K562 (cell line): Measurements from ENCODE around the gene ZBTB8A. TPM values are rescaled to one million over a fixed set of nuclear protein-coding genes. Genes with fewer than 3 reads are reported as not detected.

Experiments used
- ATAC-seq: fragments of 200-7000 bp; cut with Tn5 transposase; 3 replicates; pipeline ENCODE4 v1.9.1; 2020; ENCODE audit warnings: moderate library complexity
- BruUV-seq: library from RNA; stranded (reverse); fragments of 400-500 nt; replicated peaks from 2 replicates; lab custom pipeline; 2021; lab: Mats Ljungman, UMichigan
- CTCF ChIA-PET: fragments of 300-600 bp; formaldehyde crosslinking; extraction: SDS; loops from one replicate; lab custom pipeline; 2021; ENCODE audit warnings: low intra/inter-chr PET ratio; lab: Yijun Ruan, JAX
- POLR2A ChIA-PET: fragments of 300-600, 350-650 bp; sonication (Branson Sonifier 250); formaldehyde crosslinking; extraction: SDS; loops from one replicate; lab custom pipeline; 2021; ENCODE audit warnings: antibody characterized with exemption, inconsistent platforms; lab: Yijun Ruan, JAX
- DNase-seq, 4 experiments: peaks; one replicate each; pipeline versions ENCODE4 v3.0.0 to v3.0.0-alpha.2; 2011 to 2018; ENCODE audit warnings: low spot score in 3 of 4, mixed read lengths in 3 of 4; ENCODE audit errors: extremely low read depth in 1 of 4
- FAIRE-seq: peaks from 2 replicates; lab custom pipeline; 2011; peaks lifted over from hg19 to GRCh38; lab: Jason Lieb, UNC
- H2AFZ ChIP-seq: 2 replicates; pipeline ENCODE4 v1.6.0; 2011; ENCODE audit warnings: low read depth, low read length, control low read depth, inconsistent platforms
- H3K27ac ChIP-seq: fragments of 200-600 bp; 3 replicates; pipeline ENCODE4 v1.8.0; 2011; ENCODE audit warnings: low read depth, mild to moderate bottlenecking, control low read depth, inconsistent platforms, low read length, moderate library complexity, mixed read lengths; ENCODE audit errors: extremely low read depth
- H3K27me3 ChIP-seq, 2 experiments: fragments of 300-600 bp in 1 of 2; 2 replicates in 1 of 2; 3 replicates in 1 of 2; pipeline versions ENCODE4 v1.6.0 to v1.8.0; 2011; ENCODE audit warnings: inconsistent platforms in 2 of 2, low read length in 2 of 2, mild to moderate bottlenecking in 1 of 2, mixed read lengths in 1 of 2, moderate library complexity in 1 of 2; ENCODE audit not compliant: control insufficient read depth in 2 of 2, insufficient read depth in 2 of 2
- H3K36me3 ChIP-seq: fragments of 300-600 bp; 3 replicates; pipeline ENCODE4 v1.8.0; 2011; ENCODE audit warnings: mild to moderate bottlenecking, low read length, inconsistent platforms; ENCODE audit not compliant: control insufficient read depth, insufficient read depth
- H3K4me1 ChIP-seq, 2 experiments: fragments of 200-600 bp in 1 of 2; replicated peaks in 1 of 2; 2 replicates in 1 of 2; 3 replicates in 1 of 2; pipeline versions ENCODE4 v1.5.1 to v1.8.0; 2011; ENCODE audit warnings: inconsistent platforms in 2 of 2, low read length in 2 of 2, mild to moderate bottlenecking in 1 of 2, mixed read lengths in 1 of 2, moderate library complexity in 1 of 2; ENCODE audit not compliant: control insufficient read depth in 2 of 2, insufficient read depth in 2 of 2
- H3K4me2 ChIP-seq: 2 replicates; pipeline ENCODE4 v1.6.1; 2011; ENCODE audit warnings: low read length, control low read depth, inconsistent platforms, mixed read lengths; ENCODE audit not compliant: insufficient read depth
- H3K4me3 ChIP-seq: fragments of 200-600 bp; sonication (generic), shearing (Covaris generic); 2 replicates; pipeline ENCODE4 v1.5.1; 2016; ENCODE audit warnings: control low read depth, inconsistent platforms
- H3K79me2 ChIP-seq: fragments of 200-600 bp; 3 replicates; pipeline ENCODE4 v1.8.0; 2011; ENCODE audit warnings: low read length, inconsistent platforms; ENCODE audit not compliant: control insufficient read depth, insufficient read depth
- H3K9ac ChIP-seq, 2 experiments: 2 replicates each; pipeline versions ENCODE4 v1.6.0 to v1.6.1; 2011; ENCODE audit warnings: low read depth in 2 of 2, low read length in 2 of 2, control low read depth in 1 of 2, inconsistent platforms in 1 of 2, mild to moderate bottlenecking in 1 of 2, mixed read lengths in 1 of 2; ENCODE audit not compliant: insufficient read depth in 1 of 2
- H3K9me1 ChIP-seq: one replicate; pipeline ENCODE4 v1.6.0; 2011; ENCODE audit warnings: inconsistent platforms, mild to moderate bottlenecking, low read length, moderate library complexity; ENCODE audit not compliant: control insufficient read depth, insufficient read depth
- H3K9me3 ChIP-seq: replicated peaks from 2 replicates; pipeline ENCODE4 v1.5.1; 2011; ENCODE audit warnings: low read depth, low read length, inconsistent platforms; ENCODE audit not compliant: control insufficient read depth, insufficient read depth
- H4K20me1 ChIP-seq: replicated peaks from 2 replicates; pipeline ENCODE4 v1.6.1; 2011; ENCODE audit warnings: low read length, inconsistent platforms, mixed read lengths; ENCODE audit not compliant: control insufficient read depth, insufficient read depth
- BCOR ChIP-seq: fragments of 450-650 bp; IDR thresholded peaks from 2 replicates; pipeline ENCODE4 v1.6.1; 2016
- CAMTA2 ChIP-seq: fragments of 250-450 bp; sonication (Bioruptor Pico); conservative IDR thresholded peaks from 2 replicates; pipeline ENCODE4 v1.5.1; 2022
- CBFB ChIP-seq: sonication (generic); formaldehyde crosslinking; IDR thresholded peaks from 2 replicates; pipeline ENCODE4 v1.4.0; 2020; ENCODE audit warnings: mild to moderate bottlenecking, missing genetic modification reagents
- CEBPG ChIP-seq, 3 experiments: fragments of 200-800 bp in 1 of 3; sonication (Bioruptor generic) in 1 of 3; sonication (generic) in 1 of 3; formaldehyde crosslinking in 1 of 3; IDR thresholded peaks in 2 of 3; conservative IDR thresholded peaks in 1 of 3; 2 replicates each; pipeline versions ENCODE4 v1.6.1 to v1.8.0; 2016 to 2022; ENCODE audit warnings: missing compliant biosample characterization in 2 of 3, missing genetic modification characterization in 2 of 3, mild to moderate bottlenecking in 1 of 3, missing genetic modification reagents in 1 of 3
- FOXA3 ChIP-seq, 2 experiments: fragments of 450-650 bp in 1 of 2; sonication (generic) in 1 of 2; formaldehyde crosslinking; IDR thresholded peaks in 1 of 2; conservative IDR thresholded peaks in 1 of 2; 2 replicates each; pipeline versions ENCODE4 v1.4.0 to v1.8.0; 2020 to 2022; ENCODE audit warnings: mild to moderate bottlenecking in 2 of 2, missing genetic modification reagents in 1 of 2
- HNRNPK ChIP-seq: fragments of 200-400 bp; formaldehyde crosslinking; IDR thresholded peaks from one replicate; pipeline ENCODE4 v1.6.1; 2018; ENCODE audit warnings: mild to moderate bottlenecking, low read depth, low read length; ENCODE audit not compliant: poor library complexity, severe bottlenecking
- PTTG1 ChIP-seq: fragments of 450-650 bp; IDR thresholded peaks from 2 replicates; pipeline ENCODE4 v1.6.1; 2016; ENCODE audit warnings: low read depth, mild to moderate bottlenecking, missing genetic modification characterization, missing compliant biosample characterization
- RBBP5 ChIP-seq: fragments of 200-600 bp; sonication (generic); IDR thresholded peaks from 2 replicates; pipeline ENCODE4 v1.6.1; 2012; ENCODE audit warnings: borderline replicate concordance, mild to moderate bottlenecking, low read length, control low read depth, inconsistent platforms; ENCODE audit not compliant: insufficient read depth, poor library complexity, severe bottlenecking
- SFPQ ChIP-seq: fragments of 200-400 bp; formaldehyde crosslinking; IDR thresholded peaks from 2 replicates; pipeline ENCODE4 v1.6.1; 2017; ENCODE audit warnings: mild to moderate bottlenecking, low read depth, low read length, moderate library complexity
- SMARCE1 ChIP-seq: fragments of 450-650 bp; IDR thresholded peaks from 2 replicates; pipeline ENCODE4 v1.7.1; 2016; ENCODE audit warnings: mild to moderate bottlenecking
- TAF1 ChIP-seq: IDR thresholded peaks from 2 replicates; pipeline ENCODE4 v1.6.1; 2011; ENCODE audit warnings: mild to moderate bottlenecking, low read length, moderate library complexity; ENCODE audit not compliant: insufficient read depth, control insufficient read depth, severe bottlenecking; ENCODE audit errors: extremely low read depth
- TOE1 ChIP-seq, 2 experiments: fragments of 450-650 bp in 1 of 2; sonication (generic) in 1 of 2; formaldehyde crosslinking in 1 of 2; IDR thresholded peaks; 2 replicates each; pipeline versions ENCODE4 v1.7.1 to v1.8.0; 2016 to 2022; ENCODE audit warnings: borderline replicate concordance in 2 of 2, mild to moderate bottlenecking in 2 of 2, antibody characterized with exemption in 1 of 2, inconsistent platforms in 1 of 2, low read depth in 1 of 2, missing genetic modification reagents in 1 of 2, moderate library complexity in 1 of 2
- ZNF347 ChIP-seq: fragments of 450-650 bp; formaldehyde crosslinking; IDR thresholded peaks from 2 replicates; pipeline ENCODE4 v1.4.0; 2020; ENCODE audit warnings: low read depth, mild to moderate bottlenecking, moderate library complexity
- ZNF696 ChIP-seq: fragments of 250-450 bp; sonication (Bioruptor Pico); conservative IDR thresholded peaks from 2 replicates; pipeline ENCODE4 v1.4.0; 2020; ENCODE audit warnings: mild to moderate bottlenecking, moderate library complexity
- WGBS: fragments of 100-300 bp; shearing (Covaris generic); methylation state at CpG from one replicate; pipeline ENCODE4 v1.1.6; 2016; ENCODE audit warnings: low coverage, mixed read lengths; ENCODE audit not compliant: insufficient coverage; ENCODE audit errors: missing lambda C conversion rate; 5-methylcytosine and 5-hydroxymethylcytosine counted together
- in situ Hi-C: fragments of 300-500 bp; cut with MboI; formaldehyde crosslinking; loops from 4 replicates; pipeline ENCODE4 v1.15.0; 2018; ENCODE audit warnings: inconsistent platforms, mixed read lengths
- intact Hi-C: fragments of 100-400 bp; cut with micrococcal nuclease; formaldehyde crosslinking; loops from 2 replicates; pipeline ENCODE4 v1.14.2; 2022
- polyA plus RNA-seq, 8 experiments: library from polyadenylated mRNA; depleted of rRNA in 4 of 8; stranded (reverse) in 5 of 8; unstranded in 3 of 8; fragments of >200 nt; fragmentation: Nextera tagmentation in 2 of 8; fragmentation: Illumina TruSeq in 1 of 8; extraction: Ambion mirVana in 2 of 8; extraction: Trizol in 1 of 8; gene quantifications; 2 replicates each; pipeline versions ENCODE4 v1.2.1 to v1.2.3, GENCODE V29; 2011 to 2014; ENCODE audit warnings: inconsistent platforms in 1 of 8, missing spikeins in 1 of 8
- total RNA-seq, 7 experiments: library from RNA; depleted of rRNA in 6 of 7; stranded (reverse); fragments of >200 nt in 6 of 7; fragmentation: Illumina TruSeq in 2 of 7; extraction: Trizol in 2 of 7; gene quantifications; 2 replicates each; pipeline versions ENCODE4 v1.2.1 to v1.2.3, GENCODE V29; 2011 to 2021; ENCODE audit warnings: low replicate concordance in 1 of 7

The ZBTB8A gene
- total and polyA plus RNA-seq, 9 of the 15 experiments (the other 6 are each of a cell fraction or from before 2014, with no cell fraction given): 0.01 to 0.64 (median 0.09) TPM

DNA sequence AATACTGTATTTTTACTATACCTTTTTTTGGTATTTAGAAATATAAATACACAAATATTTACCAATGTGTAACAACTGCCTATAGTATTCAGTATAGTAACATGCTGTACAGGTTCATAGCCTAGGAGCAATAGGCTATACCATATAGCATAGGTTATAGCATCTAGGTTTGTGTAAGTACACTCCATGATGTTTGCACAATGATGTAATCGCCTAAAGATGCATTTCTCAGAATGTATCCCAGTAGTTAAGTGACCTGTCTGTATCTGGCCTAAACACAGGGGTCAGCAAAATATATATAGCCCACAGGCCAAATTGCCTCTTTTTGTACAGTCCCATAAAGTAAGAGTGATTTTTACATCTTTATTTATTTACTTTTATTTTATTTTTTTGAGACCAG lies 86.9 kb downstream of the ZBTB8A start (continued):
- TF ChIP-seq ZNF696 (CRISPR knock-in tag) (no peak), SMARCE1 (no peak), RBBP5 (no peak), FOXA3 (CRISPR knock-in tag; conservative IDR thresholded peaks at IDR 0.05 in 1 of 2, IDR thresholded peaks at IDR 0.05 in 1 of 2) (peak; percentile 43 to 67; a peak in 3 of 4 replicates), HNRNPK (no peak), CEBPG (CRISPR knock-in tag; IDR thresholded peaks at IDR 0.05) (no peak), CEBPG (tag; conservative IDR thresholded peaks at IDR 0.05 in 1 of 2, IDR thresholded peaks at IDR 0.05 in 1 of 2) (peak in 1 of 2 experiments; percentile 61; a peak in 2 of 4 replicates)

DNA sequence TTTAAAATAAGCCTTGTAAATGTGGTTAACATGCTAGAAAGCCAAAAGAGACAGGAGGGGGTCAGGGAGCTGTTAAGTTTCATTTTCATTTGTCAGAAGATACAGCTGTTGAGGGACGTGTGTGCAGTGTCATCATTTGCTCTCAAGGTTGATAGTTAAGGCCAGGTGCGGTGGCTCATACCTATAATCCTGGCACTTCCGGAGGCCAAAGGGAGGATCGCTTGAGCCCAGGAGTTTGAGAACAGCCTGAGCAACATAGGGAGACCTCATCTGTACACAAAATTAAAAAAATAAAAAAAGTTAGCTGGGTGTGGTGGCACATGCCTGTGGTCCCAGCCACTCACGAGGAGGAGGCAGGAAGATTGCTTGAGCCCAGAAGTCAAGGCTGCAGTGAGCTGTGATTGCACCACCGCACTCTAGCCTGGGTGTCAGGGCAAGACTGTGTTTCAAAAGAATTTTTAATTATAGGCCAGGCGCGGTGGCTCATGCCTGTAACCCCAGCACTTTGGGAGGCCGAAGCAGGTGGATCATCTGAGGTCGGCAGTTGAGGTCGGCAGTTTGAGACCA lies 88.5 kb downstream of the ZBTB8A start:
- Histone ChIP-seq H3K9ac (no peak overlapping the region), H3K36me3 (peaks cover 45% of the 10 kb centered on the region; the same call in 2 of the 3 replicates), H3K27ac (no peak overlapping the region), H3K9me3 (no peaks in the 10 kb centered on the region), H3K4me2 (no peak overlapping the region), H3K4me3 (no peak overlapping the region), H3K27me3 (no peaks in the 10 kb centered on the region), H3K9me1 (no peaks in the 10 kb centered on the region), H3K4me1 (no peaks in the 10 kb centered on the region), H2AFZ (no peak overlapping the region), H3K79me2 (no peaks in the 10 kb centered on the region), H4K20me1 (no peaks in the 10 kb centered on the region; the same call in 1 of the 2 replicates)
- ATAC-seq (no peak), FAIRE-seq (no peak), DNase-seq (no peak)
- in situ Hi-C loops: no loop called here
- BruUV-seq: no TSS peak
- intact Hi-C loops: no loop called here
- 92% methylated on average over 11 of the region's 11 CpGs for WGBS
- ChIA-PET POLR2A (interaction anchor here (0.8 to 1.5 kb wide), 4 partner anchors 12 to 183 kb away, joined by 3 read pairs; partner anchors contain the start of genes RBBP4 and ZBTB8OS), CTCF (no interaction called here)
- TF ChIP-seq CAMTA2: no peak
- no peak for TF ChIP-seq CBFB (CRISPR knock-in tag)
- no peak for TF ChIP-seq ZNF347 (CRISPR knock-in tag)
- no peak for TF ChIP-seq PTTG1 (tag)
- TF ChIP-seq TOE1 (IDR thresholded peaks at IDR 0.05; ENCODE audit: borderline replicate concordance): no peak
- no peak for TF ChIP-seq TOE1 (CRISPR knock-in tag; IDR thresholded peaks at IDR 0.05; ENCODE audit: borderline replicate concordance, low read depth)
- TF ChIP-seq BCOR: no peak
- TF ChIP-seq TAF1: no peak
- no peak for TF ChIP-seq SFPQ
